Measurements from ENCODE around the gene MIX23. TPM values are rescaled to one million over a fixed set of nuclear protein-coding genes. Genes with fewer than 3 reads are reported as not detected.

The MIX23 gene
- total RNA-seq, 2 experiments from 2014 or later, result 154 to 168 TPM

- H3K27me3 Mint-ChIP-seq, result peaks cover 2% of the 10 kb centered on the region
- H3K4me3 Mint-ChIP-seq, result no peak overlapping the region
- POLR2A ChIA-PET, result no interaction called here
- TF ChIP-seq CTCF (IDR thresholded peaks at IDR 0.05), result no peak
- CTCF ChIA-PET, result no interaction called here
- peak; percentile 48 for DNase-seq
- no peaks in the 10 kb centered on the region for H3K4me1 Mint-ChIP-seq (ENCODE audit: low read depth)
- H3K27ac Mint-ChIP-seq, result no peak overlapping the region
- no peaks in the 10 kb centered on the region for H3K9me3 Mint-ChIP-seq
- peak; percentile 66 for ATAC-seq
- H3K36me3 Mint-ChIP-seq (ENCODE audit: low read depth), result no peaks in the 10 kb centered on the region
- intact Hi-C loops (cut with micrococcal nuclease), result no loop called here
Measured at GRCh38 chr3:122350814-122351418, 32.1 kb downstream of the MIX23 start.

GRCh38 chr3:122349171-122349570, 33.9 kb downstream of the MIX23 start:
- no peak for TF ChIP-seq CTCF (IDR thresholded peaks at IDR 0.05)
- ATAC-seq, result no peak
- Mint-ChIP-seq H3K4me1 (ENCODE audit: low read depth) (no peaks in the 10 kb centered on the region), H3K27me3 (peaks cover 2% of the 10 kb centered on the region), H3K9me3 (no peaks in the 10 kb centered on the region), H3K36me3 (ENCODE audit: low read depth) (no peaks in the 10 kb centered on the region), H3K4me3 (no peak overlapping the region), H3K27ac (no peak overlapping the region)
- no peak for DNase-seq
- CTCF ChIA-PET, result interaction anchor here (0.7 to 0.9 kb wide), 2 partner anchors 11 to 14 kb away, joined by 3 to 5 read pairs; no protein-coding TSS in a partner anchor
- intact Hi-C loops (cut with micrococcal nuclease), result no loop called here
- POLR2A ChIA-PET, result interaction anchor here (0.9 kb wide), 1 partner anchor 8 kb away, joined by 4 read pairs; no protein-coding TSS in a partner anchor

GRCh38 chr3:122343654-122344053, 39.4 kb downstream of the MIX23 start:
- H3K9me3 Mint-ChIP-seq, result no peaks in the 10 kb centered on the region
- H3K27ac Mint-ChIP-seq, result no peak overlapping the region
- TF ChIP-seq CTCF (IDR thresholded peaks at IDR 0.05), result no peak
- no peak for DNase-seq
- intact Hi-C loops (cut with micrococcal nuclease), result no loop called here
- no peak overlapping the region for H3K4me3 Mint-ChIP-seq
- peaks cover 2% of the 10 kb centered on the region for H3K27me3 Mint-ChIP-seq
- H3K4me1 Mint-ChIP-seq (ENCODE audit: low read depth), result no peaks in the 10 kb centered on the region
- H3K36me3 Mint-ChIP-seq (ENCODE audit: low read depth), result no peaks in the 10 kb centered on the region
- ATAC-seq, result no peak
- POLR2A ChIA-PET, result no interaction called here
- CTCF ChIA-PET, result interaction anchor here (1.1 kb wide), 1 partner anchor 10 kb away, joined by 3 read pairs; no protein-coding TSS in a partner anchor

- CTCF ChIA-PET, result interaction anchor here (1.1 kb wide), 1 partner anchor 11 kb away, joined by 3 read pairs; no protein-coding TSS in a partner anchor
- Mint-ChIP-seq H3K9me3 (no peaks in the 10 kb centered on the region), H3K4me3 (no peak overlapping the region), H3K4me1 (ENCODE audit: low read depth) (no peaks in the 10 kb centered on the region), H3K27me3 (no peaks in the 10 kb centered on the region), H3K36me3 (ENCODE audit: low read depth) (no peaks in the 10 kb centered on the region), H3K27ac (no peak overlapping the region)
- POLR2A ChIA-PET, result no interaction called here
- intact Hi-C loops (cut with micrococcal nuclease), result no loop called here
- DNase-seq (no peak), ATAC-seq (no peak)
- no peak for TF ChIP-seq CTCF (IDR thresholded peaks at IDR 0.05)
Measured at GRCh38 chr3:122342803-122343202, 40.2 kb downstream of the MIX23 start.

GRCh38 chr3:122332551-122332950, 50.5 kb downstream of the MIX23 start:
- Mint-ChIP-seq H3K4me1 (ENCODE audit: low read depth) (no peaks in the 10 kb centered on the region), H3K4me3 (no peak overlapping the region), H3K36me3 (ENCODE audit: low read depth) (no peaks in the 10 kb centered on the region), H3K27me3 (peaks cover 12% of the 10 kb centered on the region), H3K27ac (no peak overlapping the region), H3K9me3 (no peaks in the 10 kb centered on the region)
- ChIA-PET CTCF (no interaction called here), POLR2A (no interaction called here)
- ATAC-seq (no peak), DNase-seq (no peak)
- TF ChIP-seq CTCF (IDR thresholded peaks at IDR 0.05), result no peak
- intact Hi-C loops (cut with micrococcal nuclease), result no loop called here
